DMS 273 treated with DMSO at 0.1 percent for 48 hours (cell line): ENCODE measurements around the gene DCN.
"Not testable (repeated sequence)": the region's sequence is repeated elsewhere in the genome, so short reads cannot be mapped to it uniquely, and the experiment has no call there.

Experiments used
- DNase-seq: peaks from one replicate; lab custom pipeline; 2025; lab: John Stamatoyannopoulos, UW

Gene DCN, protein sequence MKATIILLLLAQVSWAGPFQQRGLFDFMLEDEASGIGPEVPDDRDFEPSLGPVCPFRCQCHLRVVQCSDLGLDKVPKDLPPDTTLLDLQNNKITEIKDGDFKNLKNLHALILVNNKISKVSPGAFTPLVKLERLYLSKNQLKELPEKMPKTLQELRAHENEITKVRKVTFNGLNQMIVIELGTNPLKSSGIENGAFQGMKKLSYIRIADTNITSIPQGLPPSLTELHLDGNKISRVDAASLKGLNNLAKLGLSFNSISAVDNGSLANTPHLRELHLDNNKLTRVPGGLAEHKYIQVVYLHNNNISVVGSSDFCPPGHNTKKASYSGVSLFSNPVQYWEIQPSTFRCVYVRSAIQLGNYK

DNA sequence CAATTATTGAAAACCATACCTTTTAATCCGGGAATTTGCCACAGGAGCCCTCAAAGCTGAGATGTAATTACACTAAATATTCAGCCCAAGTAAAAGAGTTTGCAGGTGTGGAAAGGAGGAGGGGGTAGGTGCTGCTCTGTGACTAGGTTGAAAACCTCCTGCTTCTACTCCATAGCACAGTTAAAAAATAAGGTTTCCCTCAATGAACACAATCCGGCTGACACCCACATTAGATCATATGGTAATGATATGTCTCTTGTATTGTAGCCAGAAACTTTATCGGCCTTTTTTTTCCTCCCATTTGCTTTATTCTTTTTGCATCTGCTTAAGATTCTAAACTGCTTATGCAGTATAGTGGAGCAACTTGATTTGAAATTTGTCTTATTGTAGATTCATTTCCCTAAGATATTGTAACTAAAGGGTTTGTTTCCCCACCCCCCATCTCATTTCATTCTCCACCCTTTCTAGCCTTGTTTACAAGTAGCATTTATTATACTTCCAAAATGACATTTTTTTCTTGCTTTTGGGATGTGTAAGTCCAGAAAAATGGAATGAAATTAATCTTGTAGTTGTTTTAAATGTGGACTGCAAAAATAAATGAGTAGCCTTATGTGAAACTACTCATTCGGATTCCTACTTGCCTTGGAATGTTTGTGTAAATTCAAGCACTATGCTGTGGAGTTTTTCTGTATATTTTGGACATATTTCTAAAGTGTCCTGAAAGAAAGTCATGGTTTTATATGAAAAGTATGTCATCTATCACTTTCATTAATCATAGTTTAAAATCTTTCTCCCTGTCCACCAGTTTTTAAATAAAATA is at the start of gene DCN:
DCN (minus strand) TSS at position 182 of the 820 bp plus-strand sequence. CDS start 4,265 bp downstream, outside the sequence.
- no peak for DNase-seq

DNA sequence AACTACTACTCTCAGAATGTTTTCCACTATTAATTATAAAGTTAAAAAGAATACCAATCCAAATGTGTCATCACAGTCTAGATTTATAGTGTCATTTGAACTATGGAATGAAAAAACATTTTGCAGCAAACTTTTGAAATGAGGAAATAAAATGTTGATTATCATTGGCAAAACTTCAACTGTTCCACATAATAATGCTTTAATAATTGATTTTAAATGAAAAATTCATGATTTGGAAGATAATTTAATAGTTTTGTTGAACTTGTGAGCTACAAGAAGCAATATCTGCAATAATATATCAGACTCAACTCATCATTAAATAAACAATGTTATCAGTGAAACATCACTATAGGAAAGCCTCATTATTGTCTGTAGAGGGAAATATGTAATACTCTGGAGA is 48.2 kb upstream of the DCN start:
- DNase-seq, result no peak

GRCh38 chr12:91226951-91227350 is 44.3 kb upstream of the DCN start:
- no peak for DNase-seq

- DNase-seq, result no peak
Observed at GRCh38 chr12:91225316-91225715, 42.7 kb upstream of the DCN start.

GRCh38 chr12:91224401-91224800 is 41.8 kb upstream of the DCN start:
- DNase-seq, result no peak

GRCh38 chr12:91222746-91223145 is 40.1 kb upstream of the DCN start:
- no peak for DNase-seq

GRCh38 chr12:91219919-91220318 is 37.3 kb upstream of the DCN start:
- no peak for DNase-seq

DNA sequence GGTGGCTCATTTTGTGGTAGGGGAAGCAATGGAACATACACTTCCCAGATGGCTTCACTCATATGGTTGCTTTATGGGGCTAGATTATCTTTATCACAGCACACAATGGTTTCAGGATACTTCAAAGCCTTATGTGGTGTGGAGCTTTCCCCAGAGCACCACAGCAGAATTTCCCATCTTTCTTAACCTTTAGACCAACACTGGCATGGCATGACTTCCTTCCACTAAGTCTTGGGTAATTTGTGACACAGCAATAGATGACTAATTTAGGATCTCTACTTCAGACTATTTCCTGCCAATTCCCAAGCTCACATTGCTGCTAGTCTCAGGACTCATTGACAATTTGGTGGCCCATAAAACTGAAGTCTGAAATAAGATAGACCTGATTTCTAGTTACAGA is 36.9 kb upstream of the DCN start:
- no peak for DNase-seq

DNA sequence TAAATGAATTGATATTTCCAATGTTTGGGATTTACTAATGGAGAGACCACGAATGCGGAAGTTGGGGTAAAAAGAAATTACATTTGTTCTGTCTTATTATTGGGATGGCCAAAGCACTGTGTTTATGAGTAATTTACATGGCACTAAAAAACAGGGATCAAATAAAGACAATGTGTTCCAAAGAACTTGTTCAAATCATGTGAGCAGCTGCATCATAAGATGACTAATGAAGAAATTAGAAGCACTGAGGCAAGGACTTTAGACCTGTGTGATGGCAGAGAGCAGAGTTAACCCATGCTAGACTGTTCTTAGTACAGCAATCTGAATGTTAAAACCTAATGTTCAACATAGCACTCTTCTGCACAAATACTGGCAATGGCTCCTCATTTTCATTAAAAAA is 34.3 kb upstream of the DCN start:
- DNase-seq, result no peak

GRCh38 chr12:91215940-91216454 is 33.4 kb upstream of the DCN start:
- no peak for DNase-seq

DNA sequence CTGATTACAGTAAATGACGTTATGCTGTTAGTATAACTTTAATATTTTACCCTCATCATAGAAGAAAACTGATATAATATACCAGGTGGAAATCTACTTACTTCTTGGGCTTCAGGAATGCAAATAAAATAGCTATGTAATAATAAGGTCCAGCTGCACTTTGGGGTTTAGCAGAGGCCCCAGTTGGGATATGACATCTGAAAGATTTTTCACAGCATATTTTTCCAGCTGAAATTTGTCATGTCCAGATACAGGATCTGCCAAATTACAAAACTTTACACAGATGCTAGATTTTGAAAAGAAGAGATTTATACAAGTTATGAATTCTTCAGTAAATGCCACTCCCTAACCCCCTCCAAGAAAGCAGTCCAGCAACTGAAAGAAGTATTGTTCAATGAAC is 29.2 kb upstream of the DCN start:
- no peak for DNase-seq

DNA sequence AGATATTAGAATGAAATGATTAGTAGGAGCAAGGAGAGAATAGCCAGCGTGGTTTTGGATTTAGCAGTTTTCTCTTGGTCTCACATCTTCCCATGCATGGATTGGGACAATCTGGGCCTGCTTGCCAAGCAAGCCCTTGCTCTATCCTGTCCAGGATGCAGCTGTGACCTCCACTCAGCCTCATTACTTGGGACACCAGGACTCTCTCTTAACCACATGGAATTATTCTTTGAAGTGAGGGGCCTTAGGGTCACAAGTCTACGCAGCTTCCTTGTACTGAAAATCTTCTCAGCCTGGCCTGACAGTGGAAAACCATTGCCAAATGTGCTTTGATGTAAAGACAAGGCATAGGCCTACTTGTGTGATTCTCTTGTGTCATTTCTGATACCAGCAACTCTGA is 28.0 kb upstream of the DCN start:
- no peak for DNase-seq

- no peak for DNase-seq
Observed at GRCh38 chr12:91210144-91210543, 27.5 kb upstream of the DCN start.

- DNase-seq, result not testable (repeated sequence)
Observed at GRCh38 chr12:91207301-91207700, 24.7 kb upstream of the DCN start.

- DNase-seq, result no peak
Observed at GRCh38 chr12:91205811-91206210, 23.2 kb upstream of the DCN start.

- no peak for DNase-seq
Observed at GRCh38 chr12:91204421-91204820, 21.8 kb upstream of the DCN start.

GRCh38 chr12:91203610-91204009 is 21.0 kb upstream of the DCN start:
- no peak for DNase-seq

- no peak for DNase-seq
Observed at GRCh38 chr12:91202390-91202789, 19.8 kb upstream of the DCN start.

DNA sequence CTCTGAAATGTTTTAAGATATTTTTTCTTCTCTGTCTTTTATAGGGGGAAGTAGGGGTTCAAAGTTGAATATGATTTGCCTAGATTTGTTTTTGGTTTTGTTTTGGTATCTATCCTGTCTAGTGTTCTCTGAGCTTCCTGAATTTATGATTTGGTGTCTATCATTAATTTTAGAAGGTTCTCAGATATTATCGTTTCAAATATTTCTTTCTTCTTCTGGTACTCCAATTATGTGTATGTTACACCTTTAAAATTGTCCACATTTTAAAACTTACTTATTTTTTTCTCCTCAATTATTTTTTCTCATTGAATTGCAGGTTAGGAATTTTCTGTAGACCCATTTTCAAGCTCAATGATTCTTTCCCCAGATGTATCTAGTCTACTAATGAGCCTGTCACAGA is 13.8 kb upstream of the DCN start:
- DNase-seq, result no peak

DNA sequence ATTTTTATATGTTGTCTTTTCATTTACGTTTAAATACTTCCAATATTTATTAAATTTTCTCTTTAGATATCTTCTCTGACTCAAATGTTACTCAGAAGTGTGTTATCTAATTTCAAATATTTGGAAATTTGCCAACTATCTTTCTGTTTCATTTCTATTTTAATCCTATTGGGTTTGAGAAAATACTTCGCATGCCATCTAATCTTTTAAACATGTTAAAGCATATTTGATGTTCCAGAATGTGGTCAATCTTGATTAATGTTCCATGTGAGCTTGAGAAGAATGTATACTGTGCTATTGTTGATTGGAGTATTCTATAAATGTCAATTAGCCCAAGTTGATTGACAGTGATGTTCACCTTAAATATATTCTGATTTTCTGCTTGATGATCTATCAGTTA is 11.9 kb upstream of the DCN start:
- no peak for DNase-seq

GRCh38 chr12:91191513-91192111 is 9.0 kb upstream of the DCN start:
- DNase-seq, result no peak

DNA sequence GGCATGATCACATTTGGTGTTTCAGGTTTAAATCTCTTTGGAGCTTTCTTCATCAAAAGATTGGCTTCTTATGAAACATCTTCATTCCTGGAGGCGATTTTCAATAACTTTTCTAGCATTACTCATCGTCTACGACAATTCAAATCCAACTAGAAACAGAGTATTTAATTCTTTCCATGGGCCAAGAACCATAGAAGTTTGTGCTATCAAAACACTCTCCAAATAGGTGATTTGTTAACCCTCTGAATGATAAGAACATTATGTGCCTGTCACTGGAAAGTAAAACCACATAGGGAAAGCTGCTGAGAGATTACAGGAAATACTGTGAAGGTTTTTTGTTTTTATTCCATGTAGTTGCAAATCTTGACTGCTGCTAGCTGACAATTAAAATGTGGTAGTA is 6.9 kb upstream of the DCN start:
- DNase-seq, result no peak

GRCh38 chr12:91188778-91189177 is 6.2 kb upstream of the DCN start:
- no peak for DNase-seq
